SHP77 treated with DMSO at 0.1 percent for 48 hours (cell line): Measurements from ENCODE around the gene CRYAA.
A peak's percentile ranks its signal among the peaks of the same experiment; 100 is the strongest.

ENCODE experiments used
- DNase-seq: peaks from one replicate; lab custom pipeline; 2025; lab: John Stamatoyannopoulos, UW

Gene CRYAA

DNA sequence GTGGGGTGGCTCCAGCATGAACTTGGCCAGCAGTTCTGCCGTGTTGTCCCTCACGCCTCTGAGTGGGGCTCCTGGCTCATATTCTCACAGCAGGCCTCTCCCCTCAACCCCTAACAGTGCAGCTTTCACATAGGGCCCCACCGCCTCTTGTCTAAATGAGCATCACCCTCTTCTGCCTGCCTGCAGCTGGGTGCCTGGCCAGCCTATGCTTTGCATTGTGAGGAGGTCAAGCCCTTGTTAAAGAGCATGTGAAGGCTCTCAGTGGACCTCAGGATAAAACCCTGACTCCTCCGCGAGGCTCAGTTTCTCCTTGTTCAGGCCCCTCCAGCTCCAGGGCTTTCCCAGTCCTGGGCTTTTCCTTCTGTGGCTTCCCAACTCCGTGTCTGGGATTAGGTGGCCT lies 34.8 kb downstream of the CRYAA start:
- DNase-seq = no peak

DNA sequence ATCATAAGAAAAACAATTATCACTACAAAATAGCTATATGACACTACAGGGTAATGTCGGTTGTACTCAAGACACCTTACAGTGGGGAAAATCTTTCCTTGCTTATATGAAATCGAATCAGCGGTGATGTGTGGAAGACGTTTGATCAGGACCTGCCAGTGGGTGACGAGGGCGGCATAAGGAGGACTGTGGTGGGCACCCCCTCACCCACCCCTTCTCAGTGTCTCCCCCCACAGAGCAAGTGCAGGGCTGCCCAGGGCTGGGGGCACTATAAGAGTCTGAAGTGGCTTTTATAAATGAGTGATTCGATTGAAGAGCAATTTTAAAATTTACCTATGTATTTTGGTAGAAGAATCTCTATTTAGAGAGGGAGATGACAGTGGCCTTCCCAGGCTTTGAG lies 35.8 kb downstream of the CRYAA start:
- DNase-seq = no peak

DNA sequence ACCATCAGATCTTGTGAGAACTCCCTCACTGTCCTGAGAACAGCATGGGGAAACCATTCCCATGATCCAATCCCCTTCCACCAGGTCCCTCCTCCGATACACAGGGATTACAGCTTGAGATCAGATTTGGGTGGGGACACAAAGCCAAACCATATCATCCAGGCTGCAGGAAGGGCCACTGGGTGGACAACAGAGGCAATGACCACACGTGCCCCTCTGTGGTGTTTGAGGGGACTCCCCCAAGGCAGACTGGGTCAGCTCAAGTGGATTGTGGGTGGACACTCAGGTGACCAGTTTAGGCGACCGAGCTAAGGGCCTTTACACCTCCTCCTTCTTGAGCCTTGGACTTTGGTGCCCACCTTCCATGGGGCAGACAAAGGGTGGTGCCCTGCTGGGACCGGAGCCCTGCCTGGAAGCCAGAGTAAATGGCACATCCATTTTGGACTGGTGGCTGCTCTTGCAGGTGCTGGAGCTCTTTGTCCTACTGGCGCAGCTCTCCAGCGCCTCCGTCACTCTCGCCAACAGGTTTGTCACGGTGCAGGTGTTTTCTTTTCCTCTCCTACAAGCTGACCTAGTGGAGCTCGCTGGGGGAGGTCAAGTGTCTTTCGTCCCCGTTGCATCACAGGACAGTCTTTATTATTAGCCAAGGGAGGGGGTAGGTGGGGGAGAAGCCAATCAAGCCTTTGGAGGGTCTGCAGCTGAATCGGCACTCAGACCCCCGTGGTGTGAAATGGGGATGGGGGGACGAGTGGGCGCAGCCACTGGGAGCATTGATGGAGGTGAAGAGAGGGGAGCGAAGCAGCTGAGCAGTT lies 37.6 kb downstream of the CRYAA start:
- DNase-seq = no peak

DNA sequence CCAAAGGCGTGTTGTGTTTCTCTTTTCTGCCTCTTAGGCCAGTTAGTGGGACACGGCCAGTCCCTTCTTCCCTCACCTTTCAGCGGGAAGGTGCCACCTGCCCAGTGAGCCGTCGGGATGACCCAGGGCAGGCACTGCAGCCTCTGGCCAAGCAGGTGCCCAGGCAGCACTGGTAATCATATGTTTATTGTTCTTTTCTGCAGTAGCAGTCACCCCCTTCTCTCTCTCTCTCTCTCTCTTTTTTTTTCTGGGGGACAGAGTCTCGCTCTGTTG lies 38.2 kb downstream of the CRYAA start:
- no peak for DNase-seq

DNA sequence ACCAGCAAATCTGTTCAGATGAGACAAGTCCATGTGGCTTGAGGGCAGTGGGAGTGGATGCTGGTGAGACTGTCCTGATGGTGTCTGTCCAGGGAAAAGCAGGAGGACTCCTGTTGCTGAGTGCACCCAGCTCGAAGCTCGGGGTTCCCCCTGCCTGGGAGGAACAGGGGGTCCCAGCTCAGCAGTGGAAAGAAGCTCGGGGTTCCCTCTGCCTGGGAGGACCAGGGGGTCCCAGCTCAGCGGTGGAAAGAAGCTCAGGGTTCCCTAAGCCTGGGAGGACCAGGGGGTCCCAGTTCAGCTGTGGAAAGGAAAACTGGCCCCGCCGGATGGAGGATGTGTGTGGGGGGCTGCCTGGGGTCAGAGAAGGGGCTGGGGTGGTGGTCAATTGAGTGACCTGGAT lies 39.1 kb downstream of the CRYAA start:
- no peak for DNase-seq

DNA sequence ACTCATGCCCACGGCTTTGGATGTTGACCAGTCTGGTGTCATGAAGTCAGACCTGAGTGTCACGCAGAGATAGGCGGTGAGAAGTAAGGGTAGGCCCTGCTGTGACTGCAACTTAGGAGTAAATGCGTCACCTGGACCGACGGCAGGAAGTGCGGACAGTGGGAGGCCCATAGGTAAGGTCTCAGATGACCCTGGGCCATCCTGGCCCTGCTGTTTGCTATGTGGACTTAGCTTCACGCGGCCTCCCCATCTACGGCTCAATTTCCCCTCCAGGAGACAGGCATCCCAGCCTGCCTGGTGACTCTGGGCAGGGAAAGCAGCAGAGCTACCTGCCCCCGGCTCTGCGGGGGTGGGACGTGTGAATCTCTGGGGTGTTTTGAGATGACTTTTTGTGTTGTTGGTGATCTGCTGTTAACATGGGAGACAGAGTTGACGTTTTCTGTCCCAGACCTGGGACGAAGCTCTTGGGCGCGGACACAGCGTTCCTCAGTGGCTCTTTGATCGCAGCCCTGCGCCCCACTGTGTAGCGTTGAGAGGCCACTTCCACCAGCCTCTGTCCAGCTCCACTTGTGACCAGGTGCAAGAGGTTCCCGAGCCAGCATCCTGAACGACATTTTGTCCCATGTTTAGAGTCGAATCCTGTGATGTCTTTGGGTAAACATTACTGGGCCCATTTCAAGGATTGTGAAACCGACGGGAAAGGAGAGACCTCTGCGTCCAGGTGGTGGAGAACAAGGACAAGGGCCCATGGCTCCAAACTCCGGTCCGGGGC lies 39.9 kb downstream of the CRYAA start:
- DNase-seq = no peak

DNA sequence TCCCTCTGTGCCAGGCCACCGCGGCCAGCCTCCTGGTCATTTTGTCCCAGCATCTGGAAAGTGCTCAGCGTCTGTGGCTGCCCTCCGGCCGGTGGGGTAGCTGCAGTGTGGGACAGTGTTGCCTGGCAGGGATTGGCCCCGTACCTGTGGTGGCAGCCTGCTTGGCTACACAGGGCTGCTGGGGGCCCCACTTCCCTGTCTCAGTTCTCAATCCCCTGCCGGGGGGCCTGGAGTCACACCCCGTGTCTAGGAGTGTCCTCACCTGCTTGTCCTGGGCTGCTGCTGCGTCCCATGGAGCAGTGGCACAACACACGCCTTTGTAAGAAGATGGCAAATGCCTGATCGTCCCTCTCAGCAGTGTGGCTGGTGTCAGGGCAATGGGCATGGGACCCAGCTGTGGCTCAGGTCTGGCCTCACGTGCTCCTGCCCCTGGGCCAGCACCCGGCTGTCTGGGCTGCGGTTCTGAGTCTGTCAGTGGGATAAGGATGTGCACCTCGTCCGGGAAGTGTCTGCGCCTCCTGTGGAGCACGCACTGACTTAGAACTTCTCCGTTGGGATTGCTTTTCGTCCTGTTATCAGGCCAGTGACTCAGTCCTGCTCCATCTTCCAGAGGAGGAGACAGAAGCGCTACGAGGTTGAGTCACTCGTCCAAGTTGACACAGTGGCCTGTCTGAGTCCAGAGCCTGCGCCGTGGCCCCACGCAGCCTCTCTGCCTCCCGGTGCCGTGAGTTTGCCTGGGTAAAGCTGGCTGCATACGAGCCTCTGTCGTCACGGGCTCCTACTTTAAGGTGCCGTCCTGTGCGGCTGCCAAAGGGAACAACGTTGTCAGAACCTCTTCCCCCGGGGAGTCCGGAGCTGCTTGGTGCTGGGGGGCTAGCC lies 41.0 kb downstream of the CRYAA start:
- no peak for DNase-seq

DNA sequence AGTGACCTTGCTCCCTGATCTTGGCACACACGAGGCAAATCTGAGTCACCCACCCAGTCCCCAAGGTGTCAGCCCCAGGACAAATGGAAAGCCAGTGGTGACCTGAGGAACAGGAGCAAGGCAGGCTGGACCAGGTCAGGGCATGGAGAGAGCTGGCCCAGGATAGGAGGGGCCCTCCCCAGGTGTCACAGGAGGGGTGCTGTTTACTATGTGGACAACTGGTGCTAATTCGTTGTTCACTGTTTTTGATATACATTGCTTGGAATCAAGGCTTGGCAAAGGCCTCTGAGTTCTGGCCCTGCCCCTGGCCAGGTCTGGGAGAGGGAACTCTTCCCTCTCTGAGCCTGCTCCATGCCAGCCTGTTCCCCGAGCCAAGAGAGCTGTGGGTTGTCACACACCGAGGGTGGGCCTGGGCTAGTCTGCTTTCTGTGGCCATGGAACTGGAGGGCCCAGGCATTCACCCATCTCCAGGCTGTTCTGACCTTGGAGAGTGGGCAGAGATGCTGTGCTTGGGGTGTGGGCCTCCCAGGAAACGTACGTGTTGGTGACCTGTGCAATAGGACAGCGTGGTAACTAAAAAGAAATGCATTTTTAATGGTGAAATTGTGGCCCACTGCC lies 41.8 kb downstream of the CRYAA start:
- DNase-seq = no peak

DNA sequence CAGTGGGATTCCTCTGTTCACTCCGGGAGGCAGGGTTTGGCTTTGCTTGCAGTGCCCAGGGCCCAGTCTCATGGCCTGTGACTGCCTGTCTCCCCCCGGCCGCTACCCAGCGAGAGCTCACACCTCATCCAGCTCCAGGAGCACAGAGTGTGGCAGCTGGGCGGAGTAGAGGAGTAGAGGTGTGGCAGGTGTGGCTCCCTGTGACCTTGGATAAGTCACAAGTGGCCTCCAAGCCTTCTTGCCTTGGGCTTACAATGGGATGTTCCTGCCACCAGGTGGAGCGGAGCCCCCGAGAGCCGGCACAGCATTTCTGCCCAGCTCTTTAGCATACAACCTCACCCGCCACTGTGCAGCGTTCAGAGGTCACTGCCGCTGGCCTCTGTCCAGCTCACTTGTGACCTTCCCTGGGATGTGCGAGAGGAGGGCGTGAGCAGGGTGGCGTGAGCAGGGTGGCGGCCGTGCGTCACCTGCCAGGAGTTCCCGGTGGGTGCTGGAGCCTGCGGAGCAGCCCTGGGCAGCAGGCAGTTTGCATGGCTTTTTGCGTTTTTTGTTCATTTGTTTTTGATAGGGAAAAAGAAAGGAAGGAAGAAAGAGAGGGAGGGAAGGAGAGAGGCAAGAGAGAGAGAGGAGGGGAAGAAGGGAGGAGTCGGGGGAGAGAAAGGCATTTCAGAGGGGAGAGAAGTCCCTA lies 42.4 kb downstream of the CRYAA start:
- peak; percentile 57 for DNase-seq

DNA sequence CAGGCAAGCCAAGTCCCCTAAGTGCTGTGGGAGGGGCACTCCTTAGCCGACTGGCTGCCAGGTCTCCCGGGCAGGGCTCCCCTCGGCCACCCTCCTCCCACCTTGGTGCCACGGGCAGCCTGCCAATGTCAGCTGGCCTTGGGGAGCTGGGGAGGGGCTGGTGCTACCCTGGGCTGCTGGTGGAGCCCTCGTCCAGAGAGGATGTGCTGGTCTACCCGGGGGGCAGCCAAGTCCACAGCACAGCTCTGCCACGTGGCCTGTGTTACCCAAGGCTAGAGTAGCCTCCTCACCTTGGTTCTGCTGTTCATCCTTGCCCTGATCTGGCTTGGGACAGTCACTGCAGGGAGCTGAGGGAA lies 42.9 kb downstream of the CRYAA start:
- no peak for DNase-seq
